Esophagus (tissue), 2 donors: Measurements from ENCODE around the gene SLX4. TPM values are rescaled to one million over a fixed set of nuclear protein-coding genes. Genes with fewer than 3 reads are reported as not detected.

Experiments used
- polyA plus RNA-seq, 2 donors: library from polyadenylated mRNA; stranded (reverse); fragments of 200-250 nt; gene quantifications; one replicate each; pipeline ENCODE4 v1.2.3, GENCODE V29; 2013
- donor health status: healthy with polysubstance abuse.
- donor health status: Bipolar disorder and iron deficiency.

SLX4 gene
- polyA plus RNA-seq, 2 donors: 1.6 to 3.5 TPM

Other genes starting within 250 kb of the SLX4 start
- gene ZSCAN32, start 210.6 kb downstream of the SLX4 start, polyA plus RNA-seq: 1 to 10 TPM; 5.5 to 7.0 TPM
- gene ZNF174, start 210.4 kb downstream of the SLX4 start, polyA plus RNA-seq: 1 to 10 TPM; 2.9 to 4.7 TPM
- under 1 TPM; 0.49 to 0.53 TPM for gene ZNF597, start 168.1 kb downstream of the SLX4 start, polyA plus RNA-seq
- gene NAA60, start 167.9 kb downstream of the SLX4 start, polyA plus RNA-seq: 10 to 100 TPM; 23.3 to 28.7 TPM
- not detected for gene C16orf90, start 116.1 kb downstream of the SLX4 start, polyA plus RNA-seq
- gene CLUAP1, start 110.6 kb downstream of the SLX4 start, polyA plus RNA-seq: 1 to 10 TPM; 3.8 to 4.5 TPM
- under 1 TPM; 0.41 to 0.81 TPM for gene NLRC3, start 34.2 kb downstream of the SLX4 start, polyA plus RNA-seq
- 10 to 100 TPM in 1 of 2 donors, 1 to 10 TPM in 1; 3.5 to 23.8 TPM for gene DNASE1, start 43.1 kb upstream of the SLX4 start, polyA plus RNA-seq
- gene TRAP1, start 105.9 kb upstream of the SLX4 start, polyA plus RNA-seq: 10 to 100 TPM; 46.8 to 87.9 TPM